Astrocyte (in vitro differentiated cells and primary cell): ENCODE data around the gene MAML2. TPM values are rescaled to one million over a fixed set of nuclear protein-coding genes. Genes with fewer than 3 reads are reported as not detected.
A peak's percentile ranks its signal among the peaks of the same experiment; 100 is the strongest.

ENCODE experiments used
- DNase-seq: peaks from one replicate; pipeline ENCODE4 v3.0.0-alpha.2; 2010; ENCODE audit warnings: low read depth
- FAIRE-seq: peaks from 2 replicates; lab custom pipeline; 2011; peaks lifted over from hg19 to GRCh38; lab: Jason Lieb, UNC
- H2AFZ ChIP-seq: 2 replicates; pipeline ENCODE4 v1.6.0; 2012; ENCODE audit warnings: low read depth, low read length, inconsistent platforms
- H3K27ac ChIP-seq: 2 replicates; pipeline ENCODE4 v1.5.1; 2011; ENCODE audit warnings: low read depth, low read length, inconsistent platforms
- H3K27me3 ChIP-seq: 2 replicates; pipeline ENCODE4 v1.6.0; 2011; ENCODE audit warnings: low read length, inconsistent platforms; ENCODE audit not compliant: insufficient read depth
- H3K36me3 ChIP-seq: 2 replicates; pipeline ENCODE4 v1.5.1; 2011; ENCODE audit warnings: low read length, inconsistent platforms; ENCODE audit not compliant: insufficient read depth
- H3K4me1 ChIP-seq: 2 replicates; pipeline ENCODE4 v1.5.1; 2011; ENCODE audit warnings: low read length, inconsistent platforms; ENCODE audit not compliant: insufficient read depth
- H3K4me2 ChIP-seq: 2 replicates; pipeline ENCODE4 v1.6.0; 2012; ENCODE audit warnings: low read length, inconsistent platforms
- H3K4me3 ChIP-seq: 2 replicates; pipeline ENCODE4 v1.5.1; 2011; ENCODE audit warnings: low read depth, mild to moderate bottlenecking, low read length, inconsistent platforms; ENCODE audit not compliant: insufficient read depth
- H3K79me2 ChIP-seq: 2 replicates; pipeline ENCODE4 v1.6.0; 2012; ENCODE audit warnings: mild to moderate bottlenecking, low read length, inconsistent platforms; ENCODE audit not compliant: insufficient read depth
- H3K9ac ChIP-seq: 2 replicates; pipeline ENCODE4 v1.6.0; 2012; ENCODE audit warnings: mild to moderate bottlenecking, low read length, inconsistent platforms
- H3K9me3 ChIP-seq: 2 replicates; pipeline ENCODE4 v1.5.1; 2012; ENCODE audit warnings: low read depth, mild to moderate bottlenecking, low read length, inconsistent platforms; ENCODE audit not compliant: insufficient read depth
- H4K20me1 ChIP-seq: 2 replicates; pipeline ENCODE4 v1.6.0; 2012; ENCODE audit warnings: low read length, inconsistent platforms; ENCODE audit not compliant: insufficient read depth
- H3K27ac Mint-ChIP-seq: one replicate; pipeline ENCODE4 v1.8.0; 2021; ENCODE audit warnings: mild to moderate bottlenecking, mixed read lengths; ENCODE audit not compliant: unreplicated experiment
- H3K27me3 Mint-ChIP-seq: one replicate; pipeline ENCODE4 v1.8.0; 2021; ENCODE audit warnings: low read depth, mixed read lengths; ENCODE audit not compliant: unreplicated experiment
- H3K36me3 Mint-ChIP-seq: one replicate; pipeline ENCODE4 v1.8.0; 2021; ENCODE audit warnings: low read depth, mixed read lengths; ENCODE audit not compliant: unreplicated experiment
- H3K4me1 Mint-ChIP-seq: one replicate; pipeline ENCODE4 v1.8.0; 2021; ENCODE audit warnings: low read depth, mixed read lengths; ENCODE audit not compliant: unreplicated experiment
- H3K4me3 Mint-ChIP-seq: one replicate; pipeline ENCODE4 v1.8.0; 2021; ENCODE audit warnings: mild to moderate bottlenecking, moderate library complexity, mixed read lengths; ENCODE audit not compliant: unreplicated experiment
- H3K9me3 Mint-ChIP-seq: one replicate; pipeline ENCODE4 v1.8.0; 2021; ENCODE audit warnings: mild to moderate bottlenecking, mixed read lengths; ENCODE audit not compliant: unreplicated experiment
- EZH2 ChIP-seq: IDR thresholded peaks from 2 replicates; pipeline ENCODE4 v1.6.1; 2012; ENCODE audit warnings: mild to moderate bottlenecking, low read length, inconsistent platforms; ENCODE audit not compliant: insufficient read depth
- total RNA-seq: library from RNA; stranded (reverse); gene quantifications from 2 replicates; pipeline ENCODE4 v1.2.1, GENCODE V29; 2021
- TF ChIP-seq, protein P1 (sequence below): IDR thresholded peaks from 2 replicates; pipeline ENCODE4 v1.5.1; 2011; ENCODE audit warnings: low read depth, mild to moderate bottlenecking, inconsistent platforms, low read length, moderate library complexity; ENCODE audit not compliant: insufficient read depth

MAML2 gene
- total RNA-seq, 1 donor from 2014 or later = 27.4 TPM

DNA sequence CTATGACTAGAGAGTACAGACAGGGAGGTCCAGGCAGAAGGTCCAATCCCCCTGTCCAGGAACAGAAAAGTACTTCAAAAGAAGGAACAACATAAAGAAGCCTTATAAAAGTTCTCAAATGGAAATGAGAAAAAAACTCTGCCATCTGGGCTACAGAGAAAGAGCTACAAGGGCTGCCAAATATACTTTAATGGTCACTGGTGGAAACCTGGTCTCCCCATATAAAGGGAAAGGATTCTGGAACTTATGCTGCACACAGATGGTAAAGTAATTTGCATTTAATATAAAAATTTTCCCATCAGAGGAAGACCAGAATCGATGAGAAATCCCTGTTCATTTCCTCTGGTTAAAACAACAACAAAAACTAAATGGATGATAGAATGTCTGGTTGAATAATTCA is 299.7 kb downstream of the MAML2 start:
- Histone ChIP-seq H3K27ac (no peak overlapping the region), H4K20me1 (peaks cover 4% of the 10 kb centered on the region), H3K36me3 (no peaks in the 10 kb centered on the region), H3K27me3 (no peaks in the 10 kb centered on the region), H3K9me3 (no peaks in the 10 kb centered on the region), H3K4me2 (no peak overlapping the region), H3K4me3 (no peak overlapping the region), H3K79me2 (peaks cover 5% of the 10 kb centered on the region), H3K4me1 (peaks cover 7% of the 10 kb centered on the region), H3K9ac (no peak overlapping the region), H2AFZ (no peak overlapping the region)
- FAIRE-seq (no peak), DNase-seq (no peak)
- Mint-ChIP-seq H3K27ac (no peak overlapping the region), H3K27me3 (no peaks in the 10 kb centered on the region), H3K9me3 (no peaks in the 10 kb centered on the region), H3K36me3 (peaks cover 3% of the 10 kb centered on the region), H3K4me3 (no peak overlapping the region), H3K4me1 (peaks cover 16% of the 10 kb centered on the region)
- TF ChIP-seq, protein P1, sequence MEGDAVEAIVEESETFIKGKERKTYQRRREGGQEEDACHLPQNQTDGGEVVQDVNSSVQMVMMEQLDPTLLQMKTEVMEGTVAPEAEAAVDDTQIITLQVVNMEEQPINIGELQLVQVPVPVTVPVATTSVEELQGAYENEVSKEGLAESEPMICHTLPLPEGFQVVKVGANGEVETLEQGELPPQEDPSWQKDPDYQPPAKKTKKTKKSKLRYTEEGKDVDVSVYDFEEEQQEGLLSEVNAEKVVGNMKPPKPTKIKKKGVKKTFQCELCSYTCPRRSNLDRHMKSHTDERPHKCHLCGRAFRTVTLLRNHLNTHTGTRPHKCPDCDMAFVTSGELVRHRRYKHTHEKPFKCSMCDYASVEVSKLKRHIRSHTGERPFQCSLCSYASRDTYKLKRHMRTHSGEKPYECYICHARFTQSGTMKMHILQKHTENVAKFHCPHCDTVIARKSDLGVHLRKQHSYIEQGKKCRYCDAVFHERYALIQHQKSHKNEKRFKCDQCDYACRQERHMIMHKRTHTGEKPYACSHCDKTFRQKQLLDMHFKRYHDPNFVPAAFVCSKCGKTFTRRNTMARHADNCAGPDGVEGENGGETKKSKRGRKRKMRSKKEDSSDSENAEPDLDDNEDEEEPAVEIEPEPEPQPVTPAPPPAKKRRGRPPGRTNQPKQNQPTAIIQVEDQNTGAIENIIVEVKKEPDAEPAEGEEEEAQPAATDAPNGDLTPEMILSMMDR = no peak
- TF ChIP-seq EZH2 = no peak

DNA sequence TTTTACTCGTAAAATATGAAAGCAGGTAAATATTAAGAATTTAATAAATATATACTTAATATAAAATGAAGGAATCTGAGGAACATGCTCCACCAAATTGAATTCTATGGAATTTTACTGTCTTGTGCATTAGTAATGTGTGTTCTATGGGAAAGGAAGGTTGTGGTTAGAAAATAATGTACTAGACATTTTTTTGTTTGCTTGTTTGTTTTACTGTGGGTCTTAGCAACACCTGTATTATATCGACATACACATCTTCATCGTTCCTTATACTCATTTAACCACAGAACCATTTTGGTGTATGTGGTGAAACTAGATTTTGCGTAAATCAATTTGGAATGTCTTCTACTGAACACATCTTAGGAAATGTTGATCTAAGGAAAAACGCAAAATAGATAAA is 304.9 kb downstream of the MAML2 start:
- Mint-ChIP-seq H3K27me3 (no peaks in the 10 kb centered on the region), H3K4me3 (no peak overlapping the region), H3K27ac (peak overlapping the region; percentile 83), H3K4me1 (peaks cover 48% of the 10 kb centered on the region), H3K9me3 (no peaks in the 10 kb centered on the region), H3K36me3 (peaks cover 3% of the 10 kb centered on the region)
- peaks cover 6% of the 10 kb centered on the region for H4K20me1 ChIP-seq
- no peak overlapping the region for H3K4me3 ChIP-seq
- peaks cover 5% of the 10 kb centered on the region for H3K4me1 ChIP-seq
- peaks cover 5% of the 10 kb centered on the region for H3K79me2 ChIP-seq
- no peaks in the 10 kb centered on the region for H3K27me3 ChIP-seq
- DNase-seq = no peak
- no peak overlapping the region for H3K27ac ChIP-seq
- H3K9ac ChIP-seq = no peak overlapping the region
- H2AFZ ChIP-seq = no peak overlapping the region
- H3K9me3 ChIP-seq = no peaks in the 10 kb centered on the region
- FAIRE-seq = peak; percentile 23
- H3K36me3 ChIP-seq = no peaks in the 10 kb centered on the region
- H3K4me2 ChIP-seq = no peak overlapping the region
- TF ChIP-seq, protein P1 = no peak
- no peak for TF ChIP-seq EZH2

DNA sequence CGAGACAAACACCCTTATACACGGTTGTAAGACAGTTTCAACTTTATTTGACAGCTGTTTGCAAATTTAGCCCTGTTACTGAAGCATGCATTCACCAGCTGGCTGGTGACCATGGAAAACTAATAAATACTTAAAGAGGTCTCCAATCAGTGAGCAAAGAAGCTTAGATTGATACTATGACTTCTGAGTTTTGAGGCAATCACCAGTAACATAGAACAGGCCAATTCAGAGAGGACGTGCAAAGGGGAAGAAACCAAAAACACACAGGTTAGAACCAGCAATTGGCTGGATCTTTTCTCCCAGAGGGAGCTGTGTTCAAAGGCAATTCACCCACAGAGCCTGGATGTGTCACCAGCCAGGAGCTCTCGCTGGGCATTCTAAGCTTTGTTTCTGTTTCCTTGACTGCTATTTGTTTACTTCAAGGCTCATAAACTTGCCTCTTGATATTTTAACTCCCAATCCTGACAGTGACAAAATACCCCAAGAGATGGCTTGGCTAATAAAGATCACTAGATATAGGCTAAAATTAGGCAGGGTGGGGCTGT is 305.5 kb downstream of the MAML2 start:
- Histone ChIP-seq H3K79me2 (peaks cover 5% of the 10 kb centered on the region), H4K20me1 (peaks cover 6% of the 10 kb centered on the region), H3K27ac (peak overlapping the region; percentile 42), H3K4me2 (peak overlapping the region; percentile 41), H3K36me3 (no peaks in the 10 kb centered on the region), H3K4me1 (peaks cover 5% of the 10 kb centered on the region), H3K4me3 (no peak overlapping the region), H2AFZ (no peak overlapping the region), H3K9ac (peak overlapping the region; percentile 29), H3K27me3 (no peaks in the 10 kb centered on the region), H3K9me3 (no peaks in the 10 kb centered on the region)
- H3K27ac Mint-ChIP-seq = peak overlapping the region; percentile 83
- peaks cover 2% of the 10 kb centered on the region for H3K9me3 Mint-ChIP-seq
- H3K36me3 Mint-ChIP-seq = peaks cover 3% of the 10 kb centered on the region
- peaks cover 52% of the 10 kb centered on the region for H3K4me1 Mint-ChIP-seq
- DNase-seq = peak; percentile 41
- TF ChIP-seq, protein P1 = no peak
- FAIRE-seq = no peak
- no peak overlapping the region for H3K4me3 Mint-ChIP-seq
- no peaks in the 10 kb centered on the region for H3K27me3 Mint-ChIP-seq
